DMS153 treated with DMSO at 0.1 percent for 48 hours (cell line): ENCODE data around the gene EPX.
"Not testable (repeated sequence)": the region's sequence is repeated elsewhere in the genome, so short reads cannot be mapped to it uniquely, and the experiment has no call there.

Experiments used
- DNase-seq: peaks from one replicate; lab custom pipeline; 2025; ENCODE audit not compliant: unreplicated experiment; lab: John Stamatoyannopoulos, UW

Gene EPX

GRCh38 chr17:58192612-58193011, at the start of gene EPX:
Gene EPX, plus strand, starts transcription at chr17:58192726. Its CDS starts 121 bp downstream, at chr17:58192847.
- no peak for DNase-seq

GRCh38 chr17:58143335-58143734, 49.2 kb upstream of the EPX start:
- not testable (repeated sequence) for DNase-seq

- DNase-seq = no peak
These were observed 47.7 kb upstream of the EPX start for GRCh38 chr17:58144801-58145200.

GRCh38 chr17:58147930-58148434, 44.5 kb upstream of the EPX start, which contains the start of gene OR4D1:
Gene OR4D1, plus strand, starts transcription at chr17:58148384. Its CDS starts 6,770 bp downstream, at chr17:58155154.
- no peak for DNase-seq

GRCh38 chr17:58148609-58149008, 43.9 kb upstream of the EPX start:
- no peak for DNase-seq

- DNase-seq = no peak
These were observed 42.1 kb upstream of the EPX start for GRCh38 chr17:58150394-58150793.

GRCh38 chr17:58153046-58153445, 39.5 kb upstream of the EPX start:
- no peak for DNase-seq

GRCh38 chr17:58153671-58154070, 38.9 kb upstream of the EPX start:
- no peak for DNase-seq

- peak; percentile 3 for DNase-seq
These were observed 35.4 kb upstream of the EPX start for GRCh38 chr17:58156839-58157803.

GRCh38 chr17:58158181-58158580, 34.3 kb upstream of the EPX start:
- no peak for DNase-seq

- DNase-seq = no peak
These were observed 31.0 kb upstream of the EPX start for GRCh38 chr17:58161566-58161965.

- no peak for DNase-seq
These were observed 26.5 kb upstream of the EPX start for GRCh38 chr17:58165981-58166380.

GRCh38 chr17:58166682-58167081, 25.8 kb upstream of the EPX start, which contains the start of gene OR4D2:
Gene OR4D2, plus strand, starts transcription at chr17:58166982. Its CDS starts 2,674 bp downstream, at chr17:58169656.
- no peak for DNase-seq

- DNase-seq = no peak
These were observed 21.9 kb upstream of the EPX start for GRCh38 chr17:58170622-58171021.

- no peak for DNase-seq
These were observed 20.0 kb upstream of the EPX start for GRCh38 chr17:58172369-58173071.

- no peak for DNase-seq
These were observed 17.7 kb upstream of the EPX start for GRCh38 chr17:58174871-58175270.

- DNase-seq = no peak
These were observed 16.3 kb upstream of the EPX start for GRCh38 chr17:58176200-58176599.

GRCh38 chr17:58181796-58182195, 10.7 kb upstream of the EPX start:
- DNase-seq = no peak

- no peak for DNase-seq
These were observed 9.0 kb upstream of the EPX start for GRCh38 chr17:58183514-58183913.

- DNase-seq = no peak
These were observed 8.1 kb upstream of the EPX start for GRCh38 chr17:58184308-58184985.
